AG04450 (cell line): ENCODE measurements around the gene EP400. TPM values are rescaled to one million over a fixed set of nuclear protein-coding genes. Genes with fewer than 3 reads are reported as not detected.
A peak's percentile ranks its signal among the peaks of the same experiment; 100 is the strongest.

Source experiments
- CTCF ChIA-PET: fragments of 300-600, 350-600 bp; formaldehyde crosslinking; extraction: SDS; loops from one replicate; lab custom pipeline; 2022; ENCODE audit warnings: antibody characterized with exemption, inconsistent platforms; lab: Charles Lee
- POLR2A ChIA-PET: fragments of 350-600 bp; formaldehyde crosslinking; extraction: SDS; loops from one replicate; lab custom pipeline; 2021; ENCODE audit warnings: antibody characterized with exemption, inconsistent platforms; lab: Yijun Ruan, JAX
- DNase-seq: peaks from one replicate; pipeline ENCODE4 v3.0.0-alpha.2; 2011; ENCODE audit warnings: low read depth, low spot score
- H3K27ac ChIP-seq: one replicate; pipeline ENCODE4 v1.5.1; 2012; ENCODE audit warnings: low read depth, low read length, control low read depth
- H3K27me3 ChIP-seq: one replicate; pipeline ENCODE4 v1.6.0; 2012; ENCODE audit warnings: low read length; ENCODE audit not compliant: control insufficient read depth, insufficient read depth
- H3K4me3 ChIP-seq: 2 replicates; pipeline ENCODE4 v1.5.1; 2011; ENCODE audit warnings: mild to moderate bottlenecking, low read depth, low read length, control low read depth
- H3K9me3 ChIP-seq: 2 replicates; pipeline ENCODE4 v1.5.1; 2012; ENCODE audit warnings: low read length; ENCODE audit not compliant: control insufficient read depth, insufficient read depth
- polyA plus RNA-seq: library from polyadenylated mRNA; depleted of rRNA; stranded (reverse); fragments of >200 nt; gene quantifications from 2 replicates; pipeline ENCODE4 v1.2.3, GENCODE V29; 2011
- TF ChIP-seq, protein P1 (sequence below): IDR thresholded peaks from 2 replicates; pipeline ENCODE4 v1.5.1; 2011; ENCODE audit warnings: low read depth, low read length, control low read depth, inconsistent platforms

EP400 gene
- polyA plus RNA-seq, 1 experiment = 5.4 TPM

DNA sequence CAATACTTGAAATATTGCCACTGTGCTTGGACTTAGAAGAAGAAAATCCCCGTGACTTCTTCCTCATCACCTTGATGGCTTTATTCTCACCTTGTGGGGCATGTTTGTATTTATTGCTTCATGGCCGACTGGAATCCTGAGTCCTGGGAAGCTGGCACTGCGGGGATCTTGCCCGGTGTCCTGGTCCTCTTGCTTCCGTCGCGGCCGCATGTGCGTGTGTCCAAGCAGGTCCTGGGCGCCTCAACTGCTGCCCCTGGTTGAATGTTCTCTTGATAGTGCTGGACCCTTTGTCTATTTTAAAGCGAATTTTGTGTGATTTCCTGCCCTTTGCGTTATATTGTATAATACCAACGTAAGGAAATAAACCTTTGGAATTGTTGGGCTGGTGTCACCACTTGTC is 27.0 kb upstream of the EP400 start:
- Histone ChIP-seq H3K27ac (no peak overlapping the region), H3K9me3 (peaks cover 10% of the 10 kb centered on the region; the same call in 1 of the 2 replicates), H3K27me3 (no peaks in the 10 kb centered on the region), H3K4me3 (no peak overlapping the region)
- TF ChIP-seq, protein P1, sequence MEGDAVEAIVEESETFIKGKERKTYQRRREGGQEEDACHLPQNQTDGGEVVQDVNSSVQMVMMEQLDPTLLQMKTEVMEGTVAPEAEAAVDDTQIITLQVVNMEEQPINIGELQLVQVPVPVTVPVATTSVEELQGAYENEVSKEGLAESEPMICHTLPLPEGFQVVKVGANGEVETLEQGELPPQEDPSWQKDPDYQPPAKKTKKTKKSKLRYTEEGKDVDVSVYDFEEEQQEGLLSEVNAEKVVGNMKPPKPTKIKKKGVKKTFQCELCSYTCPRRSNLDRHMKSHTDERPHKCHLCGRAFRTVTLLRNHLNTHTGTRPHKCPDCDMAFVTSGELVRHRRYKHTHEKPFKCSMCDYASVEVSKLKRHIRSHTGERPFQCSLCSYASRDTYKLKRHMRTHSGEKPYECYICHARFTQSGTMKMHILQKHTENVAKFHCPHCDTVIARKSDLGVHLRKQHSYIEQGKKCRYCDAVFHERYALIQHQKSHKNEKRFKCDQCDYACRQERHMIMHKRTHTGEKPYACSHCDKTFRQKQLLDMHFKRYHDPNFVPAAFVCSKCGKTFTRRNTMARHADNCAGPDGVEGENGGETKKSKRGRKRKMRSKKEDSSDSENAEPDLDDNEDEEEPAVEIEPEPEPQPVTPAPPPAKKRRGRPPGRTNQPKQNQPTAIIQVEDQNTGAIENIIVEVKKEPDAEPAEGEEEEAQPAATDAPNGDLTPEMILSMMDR = no peak
- no peak for DNase-seq
- CTCF ChIA-PET = no interaction called here
- POLR2A ChIA-PET = no interaction called here

DNA sequence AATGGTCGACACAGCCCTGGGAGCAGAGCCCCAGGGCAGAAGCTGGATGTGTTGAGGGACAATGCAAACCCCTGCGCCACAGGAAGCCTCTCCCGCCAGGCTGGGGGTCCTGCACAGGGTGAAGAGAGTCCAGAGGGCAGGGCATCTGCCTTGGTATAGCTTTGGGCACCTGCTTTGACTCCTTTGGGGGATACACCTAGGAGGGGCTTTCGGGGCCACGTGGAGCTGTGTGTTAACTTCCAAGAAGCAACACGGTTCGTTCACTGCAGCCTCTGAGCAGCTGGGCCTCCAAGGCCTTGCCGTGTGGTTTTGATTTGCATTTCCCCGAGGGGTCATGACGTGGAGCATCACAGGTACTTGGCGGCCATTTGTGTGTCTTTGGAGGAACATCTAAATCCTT is 26.5 kb upstream of the EP400 start:
- ChIA-PET CTCF (no interaction called here), POLR2A (no interaction called here)
- TF ChIP-seq, protein P1 = no peak
- DNase-seq = no peak
- Histone ChIP-seq H3K27me3 (no peaks in the 10 kb centered on the region), H3K27ac (no peak overlapping the region), H3K4me3 (no peak overlapping the region), H3K9me3 (peaks cover 10% of the 10 kb centered on the region; the same call in 1 of the 2 replicates)

DNA sequence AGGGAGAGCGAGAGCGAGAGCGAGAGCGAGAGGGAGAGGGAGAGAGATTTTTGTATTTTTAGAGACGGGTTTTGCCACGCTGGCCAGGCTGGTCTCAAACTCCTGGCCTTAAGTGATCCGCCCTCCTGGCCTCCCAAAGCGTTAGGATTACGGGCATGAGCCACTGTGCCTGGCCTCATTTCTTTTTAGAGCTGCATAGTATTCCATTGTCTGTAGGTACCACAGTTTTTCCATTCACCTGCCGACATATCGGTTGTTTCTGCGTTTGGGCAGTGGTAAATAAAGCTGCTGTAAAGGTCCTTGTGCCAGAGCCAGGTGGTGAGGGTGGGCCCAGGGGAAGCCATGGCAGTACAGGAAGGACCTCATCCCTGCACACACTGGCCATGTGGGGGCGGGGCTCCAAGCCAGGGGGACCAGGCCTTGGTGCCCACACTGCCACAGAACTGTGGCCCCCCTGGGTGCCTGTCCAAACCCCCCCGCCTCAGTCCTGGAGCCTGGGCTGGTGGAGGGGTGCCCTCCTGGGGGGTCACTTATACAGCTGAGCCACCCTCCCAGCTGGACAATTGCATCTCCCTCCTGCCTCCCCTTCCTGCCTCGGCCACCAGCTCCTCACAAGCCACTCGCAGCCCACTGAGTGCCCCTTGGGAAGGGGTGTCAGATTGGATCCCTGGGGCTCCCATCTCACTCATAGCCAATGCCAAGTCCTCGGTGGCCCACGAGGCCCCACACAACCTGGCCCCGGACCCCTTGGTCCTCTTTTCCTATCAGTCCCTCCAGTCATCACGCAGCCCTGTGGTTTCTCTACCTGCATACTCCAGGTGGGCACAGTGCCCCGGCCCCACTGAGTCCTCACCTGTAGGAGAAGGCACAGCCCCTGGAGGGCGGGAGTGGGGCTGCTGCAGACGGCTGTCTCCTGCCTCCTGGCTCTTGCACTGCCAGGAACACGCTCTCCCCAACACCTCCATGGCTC is 22.3 kb upstream of the EP400 start:
- CTCF ChIA-PET = interaction anchor here (0.6 kb wide), 2 partner anchors 16 to 146 kb away, joined by 3 to 4 read pairs; no protein-coding TSS in a partner anchor
- peaks cover 12% of the 10 kb centered on the region; the same call in 1 of the 2 replicates for H3K9me3 ChIP-seq
- POLR2A ChIA-PET = interaction anchor here (0.7 kb wide), 2 partner anchors 7 to 58 kb away, joined by 6 to 11 read pairs; no protein-coding TSS in a partner anchor
- TF ChIP-seq, protein P1 = no peak
- H3K27ac ChIP-seq = no peak overlapping the region
- H3K4me3 ChIP-seq = no peak overlapping the region
- no peaks in the 10 kb centered on the region for H3K27me3 ChIP-seq
- no peak for DNase-seq

DNA sequence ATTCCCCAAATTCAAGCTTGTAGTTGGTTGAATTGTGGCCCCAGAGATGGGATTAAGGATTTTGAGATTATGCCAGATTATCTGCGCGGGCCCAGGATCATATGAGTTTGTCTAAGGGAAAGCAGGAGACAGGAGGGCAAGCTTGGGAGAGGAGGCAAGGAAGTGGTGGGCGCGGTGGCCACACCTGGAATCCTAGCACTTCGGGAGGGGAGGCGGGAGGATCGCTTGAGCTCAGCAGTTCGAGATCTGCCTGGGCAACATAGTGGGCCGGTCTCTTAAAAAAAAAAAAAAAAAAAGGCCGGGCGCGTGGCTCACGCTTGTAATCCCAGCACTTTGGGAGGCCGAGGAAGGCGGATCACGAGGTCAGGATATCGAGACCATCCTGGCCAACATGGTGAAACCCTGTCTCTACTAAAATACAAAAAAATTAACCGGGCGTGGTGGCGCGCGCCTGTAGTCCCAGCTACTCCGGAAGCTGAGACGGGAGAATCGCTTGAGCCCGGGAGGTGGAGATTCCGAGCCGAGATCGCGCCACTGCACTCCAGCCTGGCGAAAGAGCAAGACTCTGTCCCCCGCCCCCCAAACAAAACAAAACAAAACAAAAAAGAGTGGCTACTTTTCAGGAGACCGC is 21.5 kb upstream of the EP400 start:
- POLR2A ChIA-PET = interaction anchor here (0.6 to 0.7 kb wide), 3 partner anchors 8 to 59 kb away, joined by 3 to 11 read pairs (median 6); no protein-coding TSS in a partner anchor

More for the DNA sequence above, 21.5 kb upstream of the EP400 start:
- H3K27ac ChIP-seq = no peak overlapping the region
- TF ChIP-seq, protein P1 = no peak
- peaks cover 12% of the 10 kb centered on the region; the same call in 1 of the 2 replicates for H3K9me3 ChIP-seq
- CTCF ChIA-PET = interaction anchor here (0.6 kb wide), 1 partner anchor 146 kb away, joined by 3 read pairs; no protein-coding TSS in a partner anchor
- H3K4me3 ChIP-seq = peak overlapping the region; percentile 75
- no peak for DNase-seq
- no peaks in the 10 kb centered on the region for H3K27me3 ChIP-seq
